Activated naive CD4-positive, alpha-beta T cell treated with anti-CD3 and anti-CD28 coated beads, Interleukin-2, amount 10 ng/mL, durations not matched to agents 7 days and 5 days (primary cell): ENCODE results near the gene TAX1BP1.
"Not testable (repeated sequence)": the region's sequence is repeated elsewhere in the genome, so short reads cannot be mapped to it uniquely, and the experiment has no call there.

Experiments used
- CTCF ChIA-PET: fragments of 350-600 bp; sonication (Branson Sonifier 250); formaldehyde crosslinking; loops from one replicate; lab custom pipeline; 2021; ENCODE audit warnings: antibody characterized with exemption; lab: Charles Lee
- DNase-seq: peaks from one replicate; pipeline ENCODE4 v3.0.0-alpha.2; 2020
- H3K27ac Mint-ChIP-seq: one replicate; pipeline ENCODE4 v1.8.0; 2021; ENCODE audit warnings: mild to moderate bottlenecking, moderate library complexity, mixed read lengths
- H3K27me3 Mint-ChIP-seq: one replicate; pipeline ENCODE4 v1.8.0; 2021; ENCODE audit warnings: mild to moderate bottlenecking, mixed read lengths
- H3K36me3 Mint-ChIP-seq: one replicate; pipeline ENCODE4 v1.8.0; 2021; ENCODE audit warnings: mixed read lengths
- H3K4me1 Mint-ChIP-seq: one replicate; pipeline ENCODE4 v1.8.0; 2021; ENCODE audit warnings: mixed read lengths
- H3K4me3 Mint-ChIP-seq: one replicate; pipeline ENCODE4 v1.8.0; 2021; ENCODE audit warnings: mild to moderate bottlenecking, moderate library complexity, mixed read lengths
- H3K9me3 Mint-ChIP-seq: one replicate; pipeline ENCODE4 v1.8.0; 2021; ENCODE audit warnings: mixed read lengths

TAX1BP1 gene

DNA sequence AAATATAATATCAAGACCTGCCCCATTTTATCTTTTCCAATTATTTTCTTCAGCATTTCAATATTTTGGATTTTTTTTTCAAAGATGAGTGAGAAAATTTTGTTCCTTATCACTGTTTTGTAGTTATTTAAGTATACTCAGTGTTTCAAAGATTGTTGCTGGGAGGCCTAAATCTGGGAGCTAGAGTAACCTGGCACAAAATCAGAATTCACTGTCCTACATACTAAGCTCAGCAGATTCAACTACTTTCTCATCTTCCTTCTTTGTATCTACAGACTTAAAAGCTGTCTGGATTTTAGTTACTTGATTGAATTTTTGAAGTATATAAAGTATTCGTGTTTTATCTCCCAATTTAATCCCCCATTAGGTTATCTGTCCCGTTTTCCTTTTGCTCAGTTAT is 85.9 kb downstream of the TAX1BP1 start:
- H3K4me1 Mint-ChIP-seq, result no peaks in the 10 kb centered on the region
- no peak overlapping the region for H3K27ac Mint-ChIP-seq
- CTCF ChIA-PET, result no interaction called here
- no peaks in the 10 kb centered on the region for H3K27me3 Mint-ChIP-seq
- H3K36me3 Mint-ChIP-seq, result peaks cover 15% of the 10 kb centered on the region
- no peaks in the 10 kb centered on the region for H3K9me3 Mint-ChIP-seq
- no peak for DNase-seq
- no peak overlapping the region for H3K4me3 Mint-ChIP-seq

DNA sequence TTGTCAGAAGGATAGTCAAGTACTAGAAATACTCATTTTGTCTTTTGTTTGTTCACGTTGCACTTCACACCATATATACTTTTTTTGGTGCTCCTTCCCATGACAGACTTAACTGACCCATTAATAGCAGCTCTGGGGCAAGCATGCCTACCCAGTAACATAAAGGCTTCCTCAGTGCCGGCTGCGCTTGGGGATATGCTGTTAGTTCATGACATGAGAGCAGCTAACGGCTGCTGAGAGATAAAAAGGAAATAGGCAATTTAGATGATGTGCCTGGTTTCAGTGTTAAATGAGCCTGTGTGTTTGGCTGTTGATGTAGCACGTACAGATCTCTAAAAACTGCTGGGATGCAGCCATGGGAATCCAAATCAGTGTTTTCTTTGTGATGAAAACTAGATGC is 86.4 kb downstream of the TAX1BP1 start:
- Mint-ChIP-seq H3K9me3 (no peaks in the 10 kb centered on the region), H3K4me1 (no peaks in the 10 kb centered on the region), H3K27me3 (no peaks in the 10 kb centered on the region), H3K4me3 (no peak overlapping the region), H3K27ac (no peak overlapping the region), H3K36me3 (peaks cover 15% of the 10 kb centered on the region)
- CTCF ChIA-PET, result no interaction called here
- DNase-seq, result no peak

DNA sequence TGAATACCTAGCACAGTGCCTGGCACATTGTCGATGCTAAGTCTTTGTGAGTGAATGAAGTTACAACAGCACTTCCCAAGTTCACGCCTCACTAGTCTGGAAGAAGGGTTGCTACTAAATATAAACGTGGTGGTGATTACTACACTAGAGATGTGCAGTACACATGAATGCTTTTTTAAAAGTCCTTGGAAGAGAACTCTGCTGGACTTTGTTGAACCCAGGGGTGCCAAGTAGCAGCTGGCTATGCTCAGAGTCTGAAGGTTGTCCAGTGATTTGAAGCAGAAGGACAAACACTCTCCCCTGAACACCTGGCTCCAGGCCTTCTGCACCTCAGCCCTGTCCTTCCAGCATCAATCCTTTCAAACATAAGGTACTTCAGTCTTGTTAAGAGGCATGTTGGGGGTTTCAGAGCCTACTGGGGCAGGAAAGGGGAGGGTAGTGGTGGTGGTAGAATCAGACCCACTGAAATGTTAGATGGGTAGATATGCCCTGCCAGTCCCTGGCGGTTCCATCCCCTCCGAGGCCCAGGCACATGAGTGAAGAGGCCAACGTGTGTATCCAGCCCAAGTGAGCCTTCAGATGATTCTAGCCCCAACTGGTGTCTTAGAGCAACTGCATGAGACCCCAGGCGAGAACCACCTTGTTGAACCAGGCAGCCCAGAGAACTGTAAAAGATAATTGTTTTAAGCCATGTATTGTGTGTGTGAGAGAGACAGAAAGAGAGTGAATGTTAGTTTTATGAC is 94.4 kb downstream of the TAX1BP1 start:
- H3K4me1 Mint-ChIP-seq, result no peaks in the 10 kb centered on the region
- no peak overlapping the region for H3K4me3 Mint-ChIP-seq
- no peak overlapping the region for H3K27ac Mint-ChIP-seq
- H3K9me3 Mint-ChIP-seq, result no peaks in the 10 kb centered on the region
- DNase-seq, result no peak
- H3K36me3 Mint-ChIP-seq, result peaks cover 2% of the 10 kb centered on the region
- CTCF ChIA-PET, result interaction anchor here (0.7 kb wide), 1 partner anchor 9 kb away, joined by 3 read pairs; no protein-coding TSS in a partner anchor
- no peaks in the 10 kb centered on the region for H3K27me3 Mint-ChIP-seq

DNA sequence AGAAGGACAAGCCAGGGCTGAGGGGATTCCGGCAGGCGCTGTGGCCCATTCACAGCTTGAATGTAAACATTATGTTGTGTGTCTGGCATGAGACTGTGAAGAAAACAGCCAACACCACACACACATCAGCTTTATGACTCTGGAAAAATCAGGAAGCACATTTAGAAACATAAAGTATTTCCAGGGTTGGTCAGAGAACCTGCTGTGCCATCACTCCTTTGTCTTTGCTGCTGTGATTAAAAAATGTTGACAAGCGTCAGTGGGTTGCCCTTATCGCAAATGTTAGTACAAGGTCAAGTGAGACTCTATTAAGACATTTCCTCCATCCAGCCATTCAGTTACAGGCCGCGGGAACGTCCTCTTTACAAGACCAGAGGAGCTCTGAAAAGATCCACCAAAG is 95.4 kb downstream of the TAX1BP1 start:
- H3K4me1 Mint-ChIP-seq, result peaks cover 3% of the 10 kb centered on the region
- H3K27me3 Mint-ChIP-seq, result no peaks in the 10 kb centered on the region
- peaks cover 2% of the 10 kb centered on the region for H3K36me3 Mint-ChIP-seq
- DNase-seq, result no peak
- no peak overlapping the region for H3K4me3 Mint-ChIP-seq
- H3K27ac Mint-ChIP-seq, result no peak overlapping the region
- H3K9me3 Mint-ChIP-seq, result no peaks in the 10 kb centered on the region
- CTCF ChIA-PET, result no interaction called here

DNA sequence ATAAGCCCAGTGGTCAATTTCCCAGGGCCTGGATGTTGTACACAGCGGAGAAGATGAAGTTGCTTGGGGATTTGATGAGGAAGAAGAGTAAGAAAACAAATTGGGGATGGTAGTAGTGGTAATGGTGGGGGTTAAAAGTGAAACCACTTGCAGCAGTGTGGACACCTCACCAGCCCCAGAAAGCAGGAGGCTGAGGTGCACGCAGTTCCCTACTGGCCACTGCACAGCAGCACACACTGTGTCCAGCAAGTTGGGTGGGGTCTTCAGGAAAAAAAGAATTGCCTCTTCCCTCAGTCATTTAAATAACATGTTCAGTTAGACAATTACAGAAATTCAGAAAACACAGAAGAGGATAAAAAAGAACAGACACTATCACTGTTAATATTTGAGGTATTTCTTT is 96.6 kb downstream of the TAX1BP1 start:
- Mint-ChIP-seq H3K36me3 (no peaks in the 10 kb centered on the region), H3K4me3 (no peak overlapping the region), H3K4me1 (peaks cover 3% of the 10 kb centered on the region), H3K27me3 (no peaks in the 10 kb centered on the region), H3K9me3 (no peaks in the 10 kb centered on the region), H3K27ac (no peak overlapping the region)
- CTCF ChIA-PET, result no interaction called here
- no peak for DNase-seq

DNA sequence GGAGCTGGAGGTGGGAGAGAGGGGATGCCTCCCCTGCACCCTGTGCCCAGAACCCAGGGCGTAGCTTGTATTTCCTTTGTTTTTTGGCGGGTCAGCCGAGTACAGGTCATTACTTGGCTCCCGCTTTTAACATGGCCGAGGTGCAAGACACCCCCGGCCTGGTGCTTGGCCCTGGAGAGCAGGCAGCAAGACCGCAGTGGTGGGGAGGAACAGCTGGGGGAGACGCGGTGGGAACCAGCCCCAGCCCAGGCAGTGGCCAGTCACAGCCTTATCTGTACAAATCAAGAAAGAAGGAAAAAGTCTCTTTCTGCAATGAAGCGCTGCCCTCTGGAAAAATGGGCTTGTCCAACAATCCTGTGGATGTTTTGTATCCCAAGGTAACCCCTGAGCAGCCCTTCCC is 99.1 kb downstream of the TAX1BP1 start:
- CTCF ChIA-PET, result no interaction called here
- no peak overlapping the region for H3K4me3 Mint-ChIP-seq
- no peaks in the 10 kb centered on the region for H3K9me3 Mint-ChIP-seq
- H3K27ac Mint-ChIP-seq, result no peak overlapping the region
- no peak for DNase-seq
- no peaks in the 10 kb centered on the region for H3K27me3 Mint-ChIP-seq
- H3K36me3 Mint-ChIP-seq, result no peaks in the 10 kb centered on the region
- peaks cover 3% of the 10 kb centered on the region for H3K4me1 Mint-ChIP-seq

DNA sequence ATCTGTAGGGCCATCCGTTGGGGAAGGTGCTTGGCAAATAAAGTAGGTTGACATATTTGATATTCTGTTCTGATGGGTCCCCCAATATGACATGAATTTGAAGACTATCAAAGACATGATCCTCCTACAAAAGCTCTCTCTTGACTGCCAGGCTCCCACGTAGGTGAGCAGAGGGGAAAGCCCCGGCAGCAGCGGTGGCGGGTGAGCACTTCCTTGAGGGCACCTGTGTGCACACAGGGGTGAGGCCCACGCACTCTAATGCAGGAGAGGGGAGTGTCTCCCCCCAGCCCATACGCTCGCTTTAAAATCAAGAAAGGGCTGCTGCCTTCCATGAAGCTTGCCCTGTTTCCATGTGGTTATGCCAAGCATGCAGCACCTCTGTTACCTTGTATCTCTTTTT is 100.4 kb downstream of the TAX1BP1 start:
- H3K4me1 Mint-ChIP-seq, result peaks cover 3% of the 10 kb centered on the region
- no peak overlapping the region for H3K4me3 Mint-ChIP-seq
- DNase-seq, result no peak
- no peaks in the 10 kb centered on the region for H3K9me3 Mint-ChIP-seq
- CTCF ChIA-PET, result no interaction called here
- H3K27me3 Mint-ChIP-seq, result no peaks in the 10 kb centered on the region
- H3K36me3 Mint-ChIP-seq, result no peaks in the 10 kb centered on the region
- no peak overlapping the region for H3K27ac Mint-ChIP-seq

DNA sequence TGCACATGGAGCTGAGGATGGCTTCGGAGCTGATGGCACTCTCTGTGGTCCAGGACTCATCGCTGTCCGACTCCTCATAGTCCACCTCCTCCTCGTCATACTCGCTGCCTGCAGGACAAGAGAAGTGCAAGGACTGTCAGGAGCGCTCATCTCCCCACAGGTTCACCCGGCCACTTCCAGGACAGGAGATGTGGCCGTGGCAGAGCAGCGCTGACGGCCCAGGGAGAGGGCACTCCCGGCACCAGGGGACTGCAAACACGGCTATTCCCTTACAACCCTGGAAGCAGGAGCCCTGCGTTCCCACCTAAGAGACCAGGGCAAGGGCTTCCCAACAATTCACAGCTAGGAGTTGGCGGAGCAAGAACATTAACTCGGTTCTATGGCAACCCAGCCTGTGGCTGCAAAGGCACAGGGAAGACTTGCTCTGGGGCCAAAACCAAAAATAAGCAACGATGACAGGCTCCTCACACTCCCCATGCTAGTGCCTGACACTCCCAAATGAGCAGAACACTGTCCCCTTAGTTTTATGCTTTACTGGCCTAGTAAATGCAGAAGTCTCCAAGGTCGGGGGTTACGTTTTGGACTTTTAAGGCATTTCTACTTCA is 100.9 kb downstream of the TAX1BP1 start:
- Mint-ChIP-seq H3K27ac (no peak overlapping the region), H3K27me3 (no peaks in the 10 kb centered on the region), H3K36me3 (no peaks in the 10 kb centered on the region), H3K4me3 (no peak overlapping the region), H3K9me3 (no peaks in the 10 kb centered on the region), H3K4me1 (peaks cover 3% of the 10 kb centered on the region)
- DNase-seq, result no peak
- CTCF ChIA-PET, result no interaction called here

DNA sequence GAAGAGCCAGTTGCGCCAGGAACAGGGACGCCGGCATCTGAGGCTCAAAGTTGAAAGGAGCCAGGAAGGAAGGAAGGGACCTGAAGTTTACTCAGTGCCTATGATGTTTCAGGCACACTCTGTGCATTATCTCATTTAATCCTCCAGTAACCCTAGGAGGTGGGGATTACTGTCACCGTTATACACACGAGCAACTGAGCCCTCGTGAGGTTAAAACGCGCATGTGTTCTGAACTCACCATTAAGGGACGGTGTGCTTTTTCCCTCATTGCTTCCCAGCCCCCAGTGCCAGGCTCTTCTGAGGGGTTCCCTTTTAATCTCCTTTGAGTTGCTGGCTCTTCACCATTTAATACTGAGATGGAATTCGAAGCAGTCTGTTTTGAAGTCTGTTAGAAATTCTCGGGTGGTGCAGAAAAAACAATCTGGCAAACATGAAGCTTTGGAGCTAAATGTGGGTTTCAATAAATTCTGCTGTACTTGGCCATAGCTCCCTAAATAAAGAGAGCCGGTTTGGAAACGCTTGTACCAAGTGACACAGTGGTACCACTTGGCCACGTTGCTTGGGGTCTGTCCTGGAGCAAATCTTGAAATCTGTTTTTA is 102.2 kb downstream of the TAX1BP1 start:
- Mint-ChIP-seq H3K4me1 (peaks cover 3% of the 10 kb centered on the region), H3K27ac (no peak overlapping the region), H3K27me3 (no peaks in the 10 kb centered on the region), H3K36me3 (no peaks in the 10 kb centered on the region), H3K9me3 (no peaks in the 10 kb centered on the region), H3K4me3 (no peak overlapping the region)
- CTCF ChIA-PET, result no interaction called here
- no peak for DNase-seq

DNA sequence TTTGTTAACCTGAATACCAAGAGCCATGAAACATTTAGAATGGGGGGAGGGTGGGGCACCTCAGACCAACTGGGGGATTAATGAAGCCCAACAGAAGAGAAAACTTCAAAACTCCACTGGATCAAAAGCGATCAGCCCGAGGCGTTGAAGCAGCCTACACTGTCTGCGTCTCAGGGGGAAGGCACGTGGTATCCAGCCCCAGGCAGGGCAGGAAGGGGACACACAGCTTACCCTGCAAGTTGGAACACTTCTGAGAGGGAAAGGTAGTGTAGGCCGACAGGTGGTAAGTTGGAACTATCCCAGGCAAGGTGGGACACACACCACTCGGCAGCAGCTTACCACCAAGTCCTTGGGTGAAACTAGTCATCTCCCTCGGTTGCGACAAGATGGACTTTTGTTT is 102.9 kb downstream of the TAX1BP1 start:
- H3K36me3 Mint-ChIP-seq, result no peaks in the 10 kb centered on the region
- CTCF ChIA-PET, result no interaction called here
- no peak overlapping the region for H3K27ac Mint-ChIP-seq
- no peaks in the 10 kb centered on the region for H3K27me3 Mint-ChIP-seq
- no peak overlapping the region for H3K4me3 Mint-ChIP-seq
- H3K9me3 Mint-ChIP-seq, result no peaks in the 10 kb centered on the region
- peaks cover 3% of the 10 kb centered on the region for H3K4me1 Mint-ChIP-seq
- no peak for DNase-seq

DNA sequence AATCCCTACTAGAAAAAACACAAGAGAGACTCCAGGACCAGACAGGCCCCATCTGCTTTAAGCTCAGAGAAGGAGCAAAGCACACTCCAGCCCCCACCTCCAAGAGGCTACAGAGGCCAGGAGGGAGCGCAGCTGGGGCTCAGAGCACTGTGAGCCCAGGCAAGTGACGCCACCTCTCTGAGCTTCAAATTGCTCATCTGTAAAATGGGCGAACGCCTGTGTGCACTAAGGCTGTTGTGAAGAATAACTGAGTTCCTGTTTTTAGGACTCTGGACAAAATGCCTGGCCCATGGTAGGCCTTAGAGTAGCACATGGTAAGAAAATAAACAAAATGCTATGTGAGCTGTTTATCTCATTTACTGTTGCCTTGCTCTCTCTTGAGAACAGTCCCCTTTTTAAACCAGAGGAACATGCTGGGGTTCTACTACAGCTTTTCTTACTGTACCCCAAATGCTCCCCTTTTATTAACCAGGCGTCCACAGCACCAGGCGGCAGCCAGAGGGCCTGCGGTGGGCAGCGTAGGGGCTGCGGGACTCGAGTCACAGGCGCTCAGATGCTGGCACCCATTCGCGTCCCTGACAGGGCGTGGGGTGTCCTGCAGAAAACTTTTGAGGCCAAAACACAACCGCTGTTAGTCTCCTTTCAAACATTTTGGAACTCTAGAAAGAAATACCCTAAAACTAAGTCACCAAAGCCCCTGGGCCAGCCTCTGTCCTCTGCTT is 103.8 kb downstream of the TAX1BP1 start:
- CTCF ChIA-PET, result no interaction called here
- no peak overlapping the region for H3K4me3 Mint-ChIP-seq
- no peaks in the 10 kb centered on the region for H3K9me3 Mint-ChIP-seq
- H3K27ac Mint-ChIP-seq, result no peak overlapping the region
- no peaks in the 10 kb centered on the region for H3K36me3 Mint-ChIP-seq
- DNase-seq, result no peak
- no peaks in the 10 kb centered on the region for H3K27me3 Mint-ChIP-seq
- peaks cover 3% of the 10 kb centered on the region for H3K4me1 Mint-ChIP-seq

DNA sequence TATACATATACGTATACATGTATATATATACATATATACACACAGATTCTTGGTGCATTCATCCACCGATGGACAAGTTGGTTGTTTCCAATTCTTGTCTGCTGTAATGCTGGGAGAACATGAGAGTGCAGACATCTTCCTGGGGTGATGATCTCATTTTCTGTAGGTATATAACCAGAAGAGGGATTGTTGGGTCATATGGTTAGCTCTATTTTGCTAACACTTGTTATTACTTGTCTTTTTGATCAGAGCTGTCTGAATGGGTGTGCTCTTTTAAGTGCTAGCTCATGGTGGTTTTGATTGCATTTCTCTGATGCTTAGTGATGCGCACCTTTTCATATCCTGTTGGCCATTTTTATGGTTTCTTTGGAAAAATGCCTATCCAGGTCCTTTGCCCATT is 106.4 kb downstream of the TAX1BP1 start:
- Mint-ChIP-seq H3K4me3 (no peak overlapping the region), H3K9me3 (no peaks in the 10 kb centered on the region), H3K36me3 (no peaks in the 10 kb centered on the region), H3K27ac (no peak overlapping the region), H3K27me3 (no peaks in the 10 kb centered on the region), H3K4me1 (no peaks in the 10 kb centered on the region)
- CTCF ChIA-PET, result interaction anchor here (1.1 kb wide), 1 partner anchor 75 kb away, joined by 3 read pairs; no protein-coding TSS in a partner anchor
- DNase-seq, result no peak

DNA sequence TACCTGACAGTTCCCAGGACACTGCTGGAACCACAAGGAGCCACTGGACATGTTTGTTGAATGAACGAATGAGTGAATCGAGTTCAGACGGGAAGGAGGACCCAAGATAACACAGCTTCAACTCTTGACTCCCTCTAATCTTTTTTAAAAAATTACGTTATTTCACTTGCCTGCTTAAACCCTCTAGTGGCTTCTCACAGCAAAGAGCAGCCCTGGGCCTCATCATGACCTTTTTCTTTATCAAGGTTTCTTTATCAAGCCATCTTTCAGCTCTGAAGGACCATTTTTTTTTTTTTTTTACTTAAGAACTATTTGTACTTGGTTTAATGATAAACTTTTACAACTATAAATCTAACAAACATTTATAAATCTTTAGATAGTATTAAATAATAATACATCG is 110.6 kb downstream of the TAX1BP1 start:
- Mint-ChIP-seq H3K27ac (no peak overlapping the region), H3K4me3 (no peak overlapping the region), H3K4me1 (no peaks in the 10 kb centered on the region), H3K36me3 (no peaks in the 10 kb centered on the region), H3K27me3 (peaks cover 6% of the 10 kb centered on the region), H3K9me3 (peaks cover 6% of the 10 kb centered on the region)
- CTCF ChIA-PET, result no interaction called here
- DNase-seq, result no peak

DNA sequence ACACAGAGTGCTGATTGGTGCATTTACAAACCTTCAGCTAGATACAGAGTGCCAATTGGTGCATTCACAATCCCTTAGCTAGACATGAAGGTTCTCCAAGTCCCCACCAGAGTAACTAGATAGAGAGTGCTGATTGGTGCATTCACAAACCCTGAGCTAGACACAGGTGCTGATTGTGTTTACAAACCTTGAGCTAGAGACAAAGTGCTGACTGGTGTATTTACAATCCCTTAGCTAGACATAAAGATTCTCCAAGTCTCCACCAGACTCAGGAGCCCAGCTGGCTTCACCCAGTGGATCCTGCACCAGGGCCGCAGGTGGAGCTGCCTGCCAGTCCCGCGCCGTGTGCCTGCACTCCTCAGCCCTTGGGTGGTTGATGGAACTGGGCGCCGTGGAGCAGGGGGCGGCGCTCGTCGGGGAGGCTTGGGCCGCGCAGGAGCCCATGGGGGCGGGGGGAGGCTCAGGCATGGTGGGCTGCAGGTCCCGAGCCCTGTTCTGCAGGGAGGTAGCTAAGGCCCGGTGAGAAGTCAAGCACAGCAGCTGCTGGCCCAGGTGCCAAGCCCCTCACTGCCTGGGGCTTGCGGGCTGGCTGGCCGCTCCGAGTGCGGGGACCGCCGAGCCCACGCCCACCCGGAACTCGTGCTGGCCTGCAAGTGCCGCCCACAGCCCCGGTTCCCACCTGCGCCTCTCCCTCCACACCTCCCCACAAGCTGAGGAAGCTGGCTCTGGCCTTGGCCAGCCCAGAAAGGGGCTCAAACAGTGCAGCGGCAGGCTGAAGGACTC is 116.9 kb downstream of the TAX1BP1 start:
- H3K9me3 Mint-ChIP-seq, result peaks cover 14% of the 10 kb centered on the region
- H3K4me1 Mint-ChIP-seq, H3K36me3 Mint-ChIP-seq, H3K27me3 Mint-ChIP-seq, H3K4me3 Mint-ChIP-seq, H3K27ac Mint-ChIP-seq, CTCF ChIA-PET, DNase-seq: not testable (repeated sequence)
